Right lobe of liver (tissue), 6 donors: ENCODE measurements around the gene C20orf96. TPM values are rescaled to one million over a fixed set of nuclear protein-coding genes. Genes with fewer than 3 reads are reported as not detected.

Source experiments
- ATAC-seq, 4 donors: fragments of 200-7000 bp; cut with Tn5 transposase; one replicate each; pipeline ENCODE4 v1.9.1; 2020; ENCODE audit warnings: mild to moderate bottlenecking in 4 of 4, moderate library complexity in 4 of 4
- DNase-seq, 3 donors: peaks; one replicate each; pipeline ENCODE4 v3.0.0-alpha.2; 2020
- H3K27ac ChIP-seq, 3 donors: fragments of 200-600 bp; one replicate each; pipeline ENCODE4 v1.8.0; 2022
- H3K27me3 ChIP-seq, 2 donors: fragments of 200-600 bp; one replicate each; pipeline ENCODE4 v1.8.0; 2022
- H3K36me3 ChIP-seq, 4 donors: fragments of 200-600 bp; sonication (generic) in 1 of 4; one replicate each; pipeline versions ENCODE4 v1.5.1 to v1.8.0; 2017 to 2022; ENCODE audit warnings: control low read depth in 1 of 4
- H3K4me1 ChIP-seq, 4 donors: fragments of 200-600 bp; sonication (generic) in 1 of 4; one replicate each; pipeline versions ENCODE4 v1.5.1 to v1.8.0; 2017 to 2022; ENCODE audit warnings: control low read depth in 1 of 4
- H3K4me3 ChIP-seq, 3 donors: fragments of 200-600 bp; one replicate each; pipeline ENCODE4 v1.8.0; 2022
- H3K9me3 ChIP-seq, 4 donors: fragments of 200-600 bp; sonication (generic) in 1 of 4; one replicate each; pipeline versions ENCODE4 v1.5.1 to v1.8.0; 2017 to 2022; ENCODE audit warnings: control low read depth in 1 of 4
- POLR2A ChIP-seq: fragments of 450-650 bp; IDR thresholded peaks from one replicate; pipeline ENCODE4 v1.6.1; 2017; ENCODE audit warnings: antibody characterized with exemption, mild to moderate bottlenecking
- WGBS: methylation state at CpG from one replicate; pipeline ENCODE4 v1.1.6; 2018; ENCODE audit warnings: low coverage, low lambda C conversion rate; ENCODE audit not compliant: insufficient coverage; ENCODE audit errors: missing lambda C conversion rate; 5-methylcytosine and 5-hydroxymethylcytosine counted together
- intact Hi-C, 2 donors: fragments of 100-400 bp; cut with DNase I; formaldehyde crosslinking; loops; one replicate each; pipeline versions ENCODE4 v1.11.2 to v1.14.1; 2022
- total RNA-seq, 6 experiments: library from RNA; depleted of rRNA in 2 of 6; stranded (reverse); fragments of >200 nt in 2 of 6; fragmentation: NEBNext Ultra II Directional in 3 of 6; extraction: Animal tissue kit (Norgen Biotek cat#: 25700) in 3 of 6; gene quantifications; one replicate each; pipeline versions ENCODE4 v1.1.0 to v1.2.4, GENCODE V29; 2016 to 2023
- TF ChIP-seq, protein P1 (sequence below), 4 donors: fragments of 200-600 bp in 3 of 4; fragments of 450-650 bp in 1 of 4; IDR thresholded peaks; one replicate each; pipeline versions ENCODE4 v1.5.1 to v1.8.0; 2016 to 2022; ENCODE audit warnings: antibody characterized with exemption in 4 of 4, mild to moderate bottlenecking in 2 of 4
- donor health status: DM: no; HTN: yes; CAD: no.
- donor health status: DM: no; HTN: no; CAD: no.
- donor health status: DM: no; HTN: no; CAD: no.
- donor health status: DM: no; HTN: yes; CAD: no.
- donor health status: DM: no; HTN: yes; CAD: no.

The C20orf96 gene
- total RNA-seq, 6 experiments from 2014 or later, result 0.62 to 2.5 (median 1.8) TPM

GRCh38 chr20:288956-289692, 1.4 kb downstream of the C20orf96 start:
- Histone ChIP-seq H3K27ac (no peak overlapping the region), H3K27me3 (no peaks in the 10 kb centered on the region), H3K9me3 (no peaks in the 10 kb centered on the region), H3K4me1 (peaks cover 0 to 10% (median 0%) of the 10 kb centered on the region in 4 donors), H3K36me3 (no peaks in the 10 kb centered on the region), H3K4me3 (peak overlapping the region in 1 of 3 donors; percentile 45)
- TF ChIP-seq POLR2A, result no peak
- TF ChIP-seq, protein P1, sequence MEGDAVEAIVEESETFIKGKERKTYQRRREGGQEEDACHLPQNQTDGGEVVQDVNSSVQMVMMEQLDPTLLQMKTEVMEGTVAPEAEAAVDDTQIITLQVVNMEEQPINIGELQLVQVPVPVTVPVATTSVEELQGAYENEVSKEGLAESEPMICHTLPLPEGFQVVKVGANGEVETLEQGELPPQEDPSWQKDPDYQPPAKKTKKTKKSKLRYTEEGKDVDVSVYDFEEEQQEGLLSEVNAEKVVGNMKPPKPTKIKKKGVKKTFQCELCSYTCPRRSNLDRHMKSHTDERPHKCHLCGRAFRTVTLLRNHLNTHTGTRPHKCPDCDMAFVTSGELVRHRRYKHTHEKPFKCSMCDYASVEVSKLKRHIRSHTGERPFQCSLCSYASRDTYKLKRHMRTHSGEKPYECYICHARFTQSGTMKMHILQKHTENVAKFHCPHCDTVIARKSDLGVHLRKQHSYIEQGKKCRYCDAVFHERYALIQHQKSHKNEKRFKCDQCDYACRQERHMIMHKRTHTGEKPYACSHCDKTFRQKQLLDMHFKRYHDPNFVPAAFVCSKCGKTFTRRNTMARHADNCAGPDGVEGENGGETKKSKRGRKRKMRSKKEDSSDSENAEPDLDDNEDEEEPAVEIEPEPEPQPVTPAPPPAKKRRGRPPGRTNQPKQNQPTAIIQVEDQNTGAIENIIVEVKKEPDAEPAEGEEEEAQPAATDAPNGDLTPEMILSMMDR (IDR thresholded peaks at IDR 0.05), result no peak
- intact Hi-C loops, result no loop called here
- no peak for ATAC-seq
- 73% methylated on average over 3 of the region's 3 CpGs for WGBS
- DNase-seq, result no peak

DNA sequence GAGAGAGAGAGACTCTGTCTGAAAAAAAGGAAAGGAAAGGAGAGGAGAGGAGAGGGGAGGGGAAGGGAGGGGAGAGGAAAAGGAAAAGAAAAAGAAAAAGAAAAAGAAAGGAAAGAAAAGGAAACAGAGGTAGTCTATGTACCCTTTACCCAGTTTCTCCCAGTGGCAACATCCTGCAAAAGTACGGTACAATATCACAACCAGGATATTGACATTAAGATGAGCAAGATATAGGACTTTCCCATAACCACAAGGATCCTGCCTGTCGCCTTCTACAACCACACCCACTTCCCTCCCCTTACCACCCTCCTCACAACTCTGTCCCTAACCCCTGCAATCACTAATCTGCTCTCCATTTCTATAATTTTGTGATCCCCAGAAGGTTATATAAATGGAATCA, 4.0 kb downstream of the C20orf96 start:
- H3K4me3 ChIP-seq, result no peak overlapping the region
- no peak overlapping the region for H3K27ac ChIP-seq
- no peaks in the 10 kb centered on the region for H3K9me3 ChIP-seq
- 83% methylated on average over 2 of the region's 2 CpGs for WGBS
- H3K27me3 ChIP-seq, result no peaks in the 10 kb centered on the region
- H3K4me1 ChIP-seq, result peaks cover 0 to 10% (median 0%) of the 10 kb centered on the region in 4 donors
- ATAC-seq, result no peak
- DNase-seq, result no peak
- no peaks in the 10 kb centered on the region for H3K36me3 ChIP-seq
- TF ChIP-seq, protein P1 (IDR thresholded peaks at IDR 0.05), result no peak
- no peak for TF ChIP-seq POLR2A
- intact Hi-C loops, result no loop called here

DNA sequence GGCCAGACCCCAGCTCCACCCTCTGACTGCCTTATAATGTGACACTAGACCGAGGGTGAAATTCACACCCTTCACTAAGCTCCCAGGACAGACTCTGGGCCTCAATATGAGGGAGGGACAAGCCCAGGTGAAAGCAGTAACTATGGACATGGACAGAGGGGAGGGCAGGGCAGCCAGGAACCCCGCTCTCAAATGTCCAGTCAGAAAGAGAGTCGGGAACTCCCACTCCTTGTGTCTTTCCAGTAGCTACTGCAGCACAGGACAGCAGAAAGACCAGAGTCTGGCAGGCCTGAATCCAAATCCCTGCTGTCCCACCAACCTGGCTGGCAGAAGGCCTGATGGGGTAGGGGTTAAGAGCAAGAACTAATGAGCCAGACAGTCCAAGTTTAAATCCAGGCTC, 6.4 kb downstream of the C20orf96 start:
- intact Hi-C loops, result no loop called here
- 79% methylated on average over 2 of the region's 3 CpGs for WGBS
- TF ChIP-seq POLR2A, result no peak
- TF ChIP-seq, protein P1 (IDR thresholded peaks at IDR 0.05), result no peak
- Histone ChIP-seq H3K4me1 (no peaks in the 10 kb centered on the region), H3K27me3 (no peaks in the 10 kb centered on the region), H3K36me3 (no peaks in the 10 kb centered on the region), H3K9me3 (no peaks in the 10 kb centered on the region), H3K27ac (no peak overlapping the region), H3K4me3 (no peak overlapping the region)
- DNase-seq, result no peak
- ATAC-seq, result no peak

GRCh38 chr20:278607-279571, 11.7 kb downstream of the C20orf96 start:
- intact Hi-C loops, result loop anchor here in 1 of 2 donors (10.0 kb wide), 1 partner anchor 64 kb away; no protein-coding TSS in a partner anchor
- Histone ChIP-seq H3K27ac (no peak overlapping the region), H3K4me3 (no peak overlapping the region), H3K4me1 (no peaks in the 10 kb centered on the region), H3K36me3 (no peaks in the 10 kb centered on the region), H3K9me3 (no peaks in the 10 kb centered on the region), H3K27me3 (no peaks in the 10 kb centered on the region)
- 82% methylated on average over 49 of the region's 88 CpGs for WGBS
- ATAC-seq, result peak in 3 of 4 donors; percentile 28 to 61 (median 49)
- TF ChIP-seq, protein P1 (IDR thresholded peaks at IDR 0.05), result peak in 1 of 4 donors; percentile 5
- no peak for TF ChIP-seq POLR2A
- DNase-seq, result peak in 2 of 3 donors; percentile 34 to 36
